Spinal cord (tissue), 10 donors: ENCODE results near the gene AMPD1. TPM values are rescaled to one million over a fixed set of nuclear protein-coding genes. Genes with fewer than 3 reads are reported as not detected.

Experiments
- DNase-seq, 6 donors: peaks; one replicate each; pipeline versions ENCODE4 v3.0.0 to v3.0.0-alpha.2; 2013 to 2015; ENCODE audit warnings: low spot score in 6 of 6, low read depth in 4 of 6
- H3K27ac ChIP-seq: one replicate; pipeline ENCODE4 v1.5.1; 2013; ENCODE audit warnings: low read depth, low read length, control low read depth
- H3K27me3 ChIP-seq: one replicate; pipeline ENCODE4 v1.6.1; 2013; ENCODE audit warnings: low read length; ENCODE audit not compliant: control insufficient read depth, insufficient read depth
- H3K36me3 ChIP-seq: one replicate; pipeline ENCODE4 v1.6.1; 2013; ENCODE audit warnings: low read length; ENCODE audit not compliant: control insufficient read depth, insufficient read depth
- H3K4me1 ChIP-seq: one replicate; pipeline ENCODE4 v1.6.1; 2013; ENCODE audit warnings: low read length; ENCODE audit not compliant: control insufficient read depth, insufficient read depth
- H3K4me3 ChIP-seq: one replicate; pipeline ENCODE4 v1.5.1; 2013; ENCODE audit warnings: low read depth, low read length, control low read depth
- H3K9me3 ChIP-seq: one replicate; pipeline ENCODE4 v1.6.1; 2013; ENCODE audit warnings: low read length; ENCODE audit not compliant: control insufficient read depth, insufficient read depth
- WGBS: methylation state at CpG from one replicate; pipeline ENCODE4 v1.1.5; 2013; ENCODE audit warnings: missing lambda C conversion rate; ENCODE audit not compliant: insufficient coverage; 5-methylcytosine and 5-hydroxymethylcytosine counted together
- polyA plus RNA-seq, 2 donors: library from polyadenylated mRNA; unstranded; fragments of 120-200 nt; gene quantifications; one replicate each; pipeline ENCODE4 v1.2.1, GENCODE V29; 2013; ENCODE audit not compliant: insufficient read length in 2 of 2
- total RNA-seq, 2 donors: library from RNA; depleted of rRNA in 1 of 2; stranded (reverse); fragments of 120-200 nt in 1 of 2; fragments of >200 nt in 1 of 2; gene quantifications; one replicate each; pipeline versions ENCODE4 v1.2.3 to v1.2.4, GENCODE V29; 2013 to 2014
- donor health status: healthy.

AMPD1 gene
- total and polyA plus RNA-seq, 4 donors, result 0.27 to 0.89 TPM; not detected in 2

GRCh38 chr1:114685851-114686250 lies 9.5 kb downstream of the AMPD1 start:
- H3K4me1 ChIP-seq, result no peaks in the 10 kb centered on the region
- WGBS, result 96% methylated on average over 3 of the region's 5 CpGs
- H3K9me3 ChIP-seq, result no peaks in the 10 kb centered on the region
- no peak for DNase-seq
- H3K4me3 ChIP-seq, result no peak overlapping the region
- no peak overlapping the region for H3K27ac ChIP-seq
- H3K27me3 ChIP-seq, result peaks cover 3% of the 10 kb centered on the region
- H3K36me3 ChIP-seq, result no peaks in the 10 kb centered on the region

GRCh38 chr1:114677691-114678090 lies 17.7 kb downstream of the AMPD1 start:
- Histone ChIP-seq H3K27me3 (peaks cover 2% of the 10 kb centered on the region), H3K9me3 (no peaks in the 10 kb centered on the region)
- WGBS, result 88% methylated on average over 2 of the region's 5 CpGs

DNA sequence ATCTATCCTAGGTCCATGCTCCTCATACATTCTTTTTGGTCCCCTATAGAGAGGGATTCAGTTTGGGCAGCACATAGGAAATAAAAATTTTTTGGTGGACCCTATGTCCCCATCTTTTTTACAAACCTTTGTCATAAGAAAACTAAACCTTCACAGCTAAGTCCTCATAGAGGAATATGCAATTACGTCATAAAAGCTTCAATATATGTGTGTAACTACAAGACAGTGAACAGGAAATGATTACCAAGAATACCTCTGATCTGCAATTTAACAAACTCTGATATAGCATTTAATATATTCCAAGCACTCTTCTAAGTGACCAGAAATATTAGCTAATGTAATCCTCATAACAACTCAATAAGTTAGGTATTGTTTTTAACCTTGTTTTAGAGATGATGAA lies 19.2 kb downstream of the AMPD1 start:
- WGBS, result no CpG with 5 or more reads among the region's 1 CpG
- no peak overlapping the region for H3K27ac ChIP-seq
- peaks cover 2% of the 10 kb centered on the region for H3K27me3 ChIP-seq
- no peaks in the 10 kb centered on the region for H3K36me3 ChIP-seq
- no peak overlapping the region for H3K4me3 ChIP-seq
- no peak for DNase-seq
- no peaks in the 10 kb centered on the region for H3K4me1 ChIP-seq
- H3K9me3 ChIP-seq, result no peaks in the 10 kb centered on the region

More at GRCh38 chr1:114677691-114678090, 17.7 kb downstream of the AMPD1 start:
- no peaks in the 10 kb centered on the region for H3K4me1 ChIP-seq
- no peak overlapping the region for H3K27ac ChIP-seq
- no peaks in the 10 kb centered on the region for H3K36me3 ChIP-seq
- no peak for DNase-seq
- no peak overlapping the region for H3K4me3 ChIP-seq

GRCh38 chr1:114671939-114672275 lies 23.4 kb downstream of the AMPD1 start:
- no peak for DNase-seq
- Histone ChIP-seq H3K4me3 (no peak overlapping the region), H3K36me3 (no peaks in the 10 kb centered on the region), H3K27ac (no peak overlapping the region), H3K9me3 (no peaks in the 10 kb centered on the region), H3K27me3 (peaks cover 12% of the 10 kb centered on the region), H3K4me1 (peaks cover 13% of the 10 kb centered on the region)
- WGBS, result 88% methylated on average over 4 of the region's 7 CpGs

DNA sequence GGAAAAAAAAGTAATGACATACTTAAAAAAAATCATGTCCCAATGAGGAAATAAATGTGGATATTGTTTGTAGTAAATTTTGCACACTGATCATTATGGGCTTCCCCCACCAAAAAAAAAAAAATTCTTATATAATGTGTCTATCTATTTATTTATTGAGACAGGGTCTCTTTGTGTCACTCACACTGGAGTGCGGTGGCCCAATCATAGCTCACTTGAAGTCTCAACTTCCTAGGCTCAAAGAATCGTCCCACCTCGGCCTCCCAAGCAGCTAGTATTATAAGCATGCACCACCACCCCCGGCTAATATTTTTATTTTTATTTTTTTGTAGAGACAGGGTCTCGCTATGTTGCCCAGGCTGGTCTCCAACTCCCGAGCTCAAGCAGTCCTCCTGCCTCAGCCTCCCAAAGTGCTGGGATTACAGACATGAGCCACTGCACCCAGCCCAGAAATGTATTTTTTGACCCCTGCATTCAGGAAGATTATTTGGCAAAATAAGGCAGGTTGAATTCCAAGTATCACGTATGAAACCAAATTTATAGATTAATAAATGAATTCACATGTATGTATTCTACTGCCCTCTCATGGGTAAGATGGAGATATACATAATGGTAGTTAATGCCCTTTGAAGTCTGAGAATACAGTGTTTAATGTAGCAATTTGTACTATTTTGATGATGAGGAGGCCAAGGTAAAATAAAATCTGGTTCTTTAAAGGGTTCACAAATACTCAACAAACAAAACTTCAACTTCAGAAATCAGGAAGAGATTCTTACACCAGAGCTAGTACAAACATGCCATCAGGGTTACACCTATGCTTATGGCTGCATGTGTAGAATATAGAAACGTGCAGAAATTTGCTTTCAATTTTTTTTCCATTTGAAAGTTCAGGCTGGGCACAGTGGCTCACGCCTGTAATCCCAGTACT lies 24.1 kb downstream of the AMPD1 start:
- Histone ChIP-seq H3K36me3 (no peaks in the 10 kb centered on the region), H3K9me3 (no peaks in the 10 kb centered on the region), H3K4me1 (peaks cover 13% of the 10 kb centered on the region), H3K27me3 (peaks cover 10% of the 10 kb centered on the region), H3K4me3 (no peak overlapping the region), H3K27ac (no peak overlapping the region)
- WGBS, result 91% methylated on average over 3 of the region's 9 CpGs
- DNase-seq, result peak in 2 of 6 donors; percentile 17 to 18

- Histone ChIP-seq H3K27ac (no peak overlapping the region), H3K4me1 (peaks cover 13% of the 10 kb centered on the region), H3K4me3 (peak overlapping the region; percentile 69), H3K36me3 (no peaks in the 10 kb centered on the region), H3K9me3 (no peaks in the 10 kb centered on the region), H3K27me3 (peaks cover 10% of the 10 kb centered on the region)
- peak; percentile 31 to 94 (median 69) for DNase-seq
- WGBS, result under 1% methylated on average over 32 of the region's 45 CpGs
Measured at GRCh38 chr1:114670083-114671010, 25.0 kb downstream of the AMPD1 start.

- Histone ChIP-seq H3K9me3 (no peaks in the 10 kb centered on the region), H3K36me3 (no peaks in the 10 kb centered on the region), H3K27me3 (peaks cover 10% of the 10 kb centered on the region), H3K4me1 (peaks cover 13% of the 10 kb centered on the region), H3K27ac (no peak within 1 kb of the TSS), H3K4me3 (peak within 1 kb of the TSS; percentile 69)
- DNase-seq, result peak in 2 of 6 donors; percentile 2 to 6
- WGBS, result under 1% methylated on average over 50 of the region's 50 CpGs
Measured at GRCh38 chr1:114669562-114670082, 25.7 kb downstream of the AMPD1 start, which contains the start of gene DENND2C. Gene DENND2C, minus strand, starts transcription at chr1:114670049. Its CDS starts 44,065 bp downstream, at chr1:114625984.

DNA sequence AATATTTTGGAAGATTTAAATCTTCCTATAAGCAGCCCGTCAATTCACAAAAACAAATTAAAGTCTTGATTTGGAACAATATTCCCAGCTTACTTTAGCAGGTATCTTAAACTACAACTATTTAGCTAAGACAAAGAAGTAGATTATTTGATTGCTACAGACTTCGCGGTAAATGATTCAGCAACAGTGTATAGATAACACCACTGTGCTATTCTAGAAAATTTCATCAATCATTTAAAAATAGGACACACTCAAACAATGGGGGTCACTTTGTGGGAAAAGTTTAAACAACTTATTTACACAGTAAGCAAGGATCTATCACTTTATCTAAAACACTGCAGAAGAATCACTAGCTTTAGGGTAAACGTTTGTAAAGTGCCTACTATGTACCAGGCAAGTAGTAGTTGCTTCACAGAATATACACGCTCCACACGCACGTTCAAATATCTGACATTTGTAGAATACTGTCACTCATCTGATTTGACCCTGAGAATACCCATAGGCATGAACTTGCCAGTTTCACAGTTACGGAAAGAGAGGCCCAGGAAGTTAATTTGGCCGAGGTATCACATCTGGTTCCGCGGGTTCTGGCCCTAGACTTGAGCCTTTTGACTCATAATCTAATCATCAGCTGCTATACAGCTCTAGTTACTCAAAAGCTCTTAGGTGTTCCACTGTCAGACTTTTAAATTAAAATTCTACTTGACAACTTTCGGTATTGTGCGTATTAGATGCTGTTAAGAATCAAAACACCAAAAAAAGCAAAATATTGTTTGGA lies 26.4 kb downstream of the AMPD1 start:
- Histone ChIP-seq H3K9me3 (no peaks in the 10 kb centered on the region), H3K27me3 (peaks cover 10% of the 10 kb centered on the region), H3K4me3 (peak overlapping the region; percentile 69), H3K27ac (no peak overlapping the region), H3K4me1 (peaks cover 13% of the 10 kb centered on the region), H3K36me3 (no peaks in the 10 kb centered on the region)
- no peak for DNase-seq
- 37% methylated on average over 7 of the region's 13 CpGs for WGBS

DNA sequence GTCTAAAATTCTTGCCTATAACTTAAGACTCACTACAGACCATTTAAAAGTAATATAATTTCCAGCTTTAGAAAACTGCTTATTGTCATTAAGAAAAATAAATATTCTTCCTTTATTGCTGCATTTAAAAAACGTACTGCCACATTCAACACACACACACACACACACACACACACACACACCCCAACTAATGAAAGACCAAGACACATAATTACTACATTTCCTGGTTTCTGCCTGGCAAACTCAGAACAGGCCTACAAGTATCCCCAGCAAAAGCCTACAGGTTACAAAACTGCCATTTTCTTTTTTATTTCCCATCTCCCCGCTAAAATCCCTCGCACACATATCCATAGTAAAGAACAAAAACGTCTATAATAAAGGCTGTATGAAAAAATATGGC lies 27.0 kb downstream of the AMPD1 start:
- Histone ChIP-seq H3K4me3 (no peak overlapping the region), H3K27ac (no peak overlapping the region), H3K9me3 (no peaks in the 10 kb centered on the region), H3K4me1 (peaks cover 13% of the 10 kb centered on the region), H3K27me3 (peaks cover 10% of the 10 kb centered on the region), H3K36me3 (no peaks in the 10 kb centered on the region)
- 82% methylated on average over 1 of the region's 4 CpGs for WGBS
- no peak for DNase-seq
